ENCODE results near the gene SLC1A2.
"Not testable (repeated sequence)": the region's sequence is repeated elsewhere in the genome, so short reads cannot be mapped to it uniquely, and the experiment has no call there.

The SLC1A2 gene

GRCh38 chr11:35239471-35240075, 179.8 kb downstream of the SLC1A2 start:
- DNase-seq = no peak

- DNase-seq = no peak
Observed at GRCh38 chr11:35238882-35239281, 180.5 kb downstream of the SLC1A2 start.

GRCh38 chr11:35237860-35238715, 181.3 kb downstream of the SLC1A2 start:
- DNase-seq = peak in 4 of 5 donors; percentile 18 to 76 (median 38)

GRCh38 chr11:35237351-35237750, 182.0 kb downstream of the SLC1A2 start:
- DNase-seq = no peak

- DNase-seq = no peak
Observed at GRCh38 chr11:35236667-35237003, 182.7 kb downstream of the SLC1A2 start.

- DNase-seq = peak; percentile 37 to 86 (median 54)
Observed at GRCh38 chr11:35235936-35236666, 183.3 kb downstream of the SLC1A2 start.

- DNase-seq = no peak
Observed at GRCh38 chr11:35235498-35235897, 183.9 kb downstream of the SLC1A2 start.

- DNase-seq = no peak
Observed at GRCh38 chr11:35235157-35235468, 184.2 kb downstream of the SLC1A2 start.

- no peak for DNase-seq
Observed at GRCh38 chr11:35234460-35235156, 184.8 kb downstream of the SLC1A2 start.

GRCh38 chr11:35233518-35233917, 185.8 kb downstream of the SLC1A2 start:
- no peak for DNase-seq

GRCh38 chr11:35232891-35233330, 186.4 kb downstream of the SLC1A2 start:
- DNase-seq = no peak

GRCh38 chr11:35231076-35231860, 188.1 kb downstream of the SLC1A2 start:
- DNase-seq = no peak

- no peak for DNase-seq
Observed at GRCh38 chr11:35230388-35230787, 189.0 kb downstream of the SLC1A2 start.

- DNase-seq = no peak
Observed at GRCh38 chr11:35228328-35228725, 191.0 kb downstream of the SLC1A2 start.

- DNase-seq = no peak
Observed at GRCh38 chr11:35227576-35228327, 191.6 kb downstream of the SLC1A2 start.

- DNase-seq = not testable (repeated sequence)
Observed at GRCh38 chr11:35226756-35227155, 192.6 kb downstream of the SLC1A2 start.

- DNase-seq = no peak
Observed at GRCh38 chr11:35225946-35226520, 193.3 kb downstream of the SLC1A2 start.

- DNase-seq = no peak
Observed at GRCh38 chr11:35223991-35224390, 195.4 kb downstream of the SLC1A2 start.

- no peak for DNase-seq
Observed at GRCh38 chr11:35223371-35223796, 196.0 kb downstream of the SLC1A2 start.

GRCh38 chr11:35218956-35219355, 200.4 kb downstream of the SLC1A2 start:
- DNase-seq = no peak
